Mesothelial cell of epicardium (in vitro differentiated cells): ENCODE results near the gene KRTCAP3. TPM values are rescaled to one million over a fixed set of nuclear protein-coding genes. Genes with fewer than 3 reads are reported as not detected.

Experiments
- DNase-seq, 2 experiments: peaks; one replicate each; pipeline ENCODE4 v3.0.0; 2021; ENCODE audit warnings: low spot score in 2 of 2; ENCODE audit not compliant: unreplicated experiment in 2 of 2
- H3K27ac Mint-ChIP-seq: 2 replicates; pipeline ENCODE4 v1.8.0; 2021; ENCODE audit warnings: mixed read lengths
- H3K27me3 Mint-ChIP-seq: 2 replicates; pipeline ENCODE4 v1.8.0; 2021; ENCODE audit warnings: low read depth, mixed read lengths
- H3K36me3 Mint-ChIP-seq: 2 replicates; pipeline ENCODE4 v1.8.0; 2021; ENCODE audit warnings: mixed read lengths
- H3K4me1 Mint-ChIP-seq: 2 replicates; pipeline ENCODE4 v1.8.0; 2021; ENCODE audit warnings: mixed read lengths
- H3K4me3 Mint-ChIP-seq: 2 replicates; pipeline ENCODE4 v1.8.0; 2021; ENCODE audit warnings: mild to moderate bottlenecking, moderate library complexity, mixed read lengths
- H3K9me3 Mint-ChIP-seq: 2 replicates; pipeline ENCODE4 v1.8.0; 2021; ENCODE audit warnings: mixed read lengths
- total RNA-seq: library from RNA; stranded (reverse); gene quantifications from 3 replicates; pipeline ENCODE4 v1.2.1, GENCODE V29; 2021
- TF ChIP-seq, protein P1 (sequence below): fragments of 200-600 bp; sonication (generic); IDR thresholded peaks from one replicate; pipeline ENCODE4 v1.5.0; 2021; ENCODE audit warnings: antibody characterized with exemption; ENCODE audit not compliant: unreplicated experiment

Gene KRTCAP3
- total RNA-seq, 1 donor from 2014 or later, result 25.5 TPM

DNA sequence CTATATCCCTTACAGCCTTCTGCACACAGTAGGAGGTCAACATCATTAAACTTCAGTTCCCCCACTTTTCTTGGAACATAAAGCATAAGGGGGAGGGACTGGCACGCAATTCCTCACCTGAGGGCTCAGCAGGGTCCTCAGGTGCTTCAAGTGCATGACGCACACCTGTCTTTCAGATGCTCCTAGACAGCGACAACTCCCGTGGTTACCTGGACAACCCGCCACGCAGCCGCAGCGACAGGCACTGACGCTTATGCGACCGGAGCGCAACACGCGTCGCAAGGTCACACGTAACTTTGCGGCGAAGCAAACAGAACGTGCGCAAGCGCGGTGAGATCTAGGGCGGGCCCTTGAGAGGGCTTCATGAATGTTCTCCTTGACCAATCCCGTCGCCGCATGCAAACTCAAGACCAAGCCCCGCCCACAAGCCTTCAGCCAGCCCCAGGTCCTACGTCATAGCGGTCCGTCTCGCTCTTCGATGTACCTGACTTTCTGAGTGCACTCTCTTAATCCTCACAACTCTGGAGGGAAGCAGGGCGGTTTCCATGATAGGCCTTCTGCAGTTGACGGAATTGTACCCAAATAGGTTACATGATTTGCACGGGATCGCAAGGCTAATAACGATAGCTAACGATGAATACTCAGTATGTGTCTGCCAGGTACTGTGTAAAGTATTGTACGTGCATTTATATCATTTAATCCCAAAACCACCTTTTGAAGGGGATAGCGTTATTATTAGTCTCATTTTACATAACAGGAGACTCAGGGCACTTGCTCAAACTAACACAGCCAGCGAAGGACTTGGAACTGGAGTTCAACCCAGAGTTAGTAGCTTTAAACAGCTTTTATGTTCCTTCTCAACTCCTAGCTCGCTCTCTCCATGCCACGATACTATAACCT lies 47.6 kb downstream of the KRTCAP3 start, which contains the start of gene IFT172:
IFT172 (minus strand) TSS at position 246 of the 900 bp plus-strand sequence; CDS start at position 156, 90 bp downstream.
- peak; percentile 97 to 98 for DNase-seq
- peaks cover 13% of the 10 kb centered on the region for H3K27me3 Mint-ChIP-seq
- H3K36me3 Mint-ChIP-seq, result no peaks in the 10 kb centered on the region
- peak within 1 kb of the TSS; percentile 94 for H3K4me3 Mint-ChIP-seq
- H3K9me3 Mint-ChIP-seq, result no peaks in the 10 kb centered on the region
- H3K27ac Mint-ChIP-seq, result peak within 1 kb of the TSS; percentile 95
- TF ChIP-seq, protein P1, sequence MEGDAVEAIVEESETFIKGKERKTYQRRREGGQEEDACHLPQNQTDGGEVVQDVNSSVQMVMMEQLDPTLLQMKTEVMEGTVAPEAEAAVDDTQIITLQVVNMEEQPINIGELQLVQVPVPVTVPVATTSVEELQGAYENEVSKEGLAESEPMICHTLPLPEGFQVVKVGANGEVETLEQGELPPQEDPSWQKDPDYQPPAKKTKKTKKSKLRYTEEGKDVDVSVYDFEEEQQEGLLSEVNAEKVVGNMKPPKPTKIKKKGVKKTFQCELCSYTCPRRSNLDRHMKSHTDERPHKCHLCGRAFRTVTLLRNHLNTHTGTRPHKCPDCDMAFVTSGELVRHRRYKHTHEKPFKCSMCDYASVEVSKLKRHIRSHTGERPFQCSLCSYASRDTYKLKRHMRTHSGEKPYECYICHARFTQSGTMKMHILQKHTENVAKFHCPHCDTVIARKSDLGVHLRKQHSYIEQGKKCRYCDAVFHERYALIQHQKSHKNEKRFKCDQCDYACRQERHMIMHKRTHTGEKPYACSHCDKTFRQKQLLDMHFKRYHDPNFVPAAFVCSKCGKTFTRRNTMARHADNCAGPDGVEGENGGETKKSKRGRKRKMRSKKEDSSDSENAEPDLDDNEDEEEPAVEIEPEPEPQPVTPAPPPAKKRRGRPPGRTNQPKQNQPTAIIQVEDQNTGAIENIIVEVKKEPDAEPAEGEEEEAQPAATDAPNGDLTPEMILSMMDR, result no peak
- H3K4me1 Mint-ChIP-seq, result peaks cover 24% of the 10 kb centered on the region

- H3K9me3 Mint-ChIP-seq, result no peaks in the 10 kb centered on the region
- H3K36me3 Mint-ChIP-seq, result no peaks in the 10 kb centered on the region
- no peak for DNase-seq
- no peak overlapping the region for H3K4me3 Mint-ChIP-seq
- H3K27me3 Mint-ChIP-seq, result peaks cover 37% of the 10 kb centered on the region
- TF ChIP-seq, protein P1, result no peak
- H3K4me1 Mint-ChIP-seq, result peaks cover 30% of the 10 kb centered on the region
- H3K27ac Mint-ChIP-seq, result no peak overlapping the region
Measured at GRCh38 chr2:27492557-27492956, 50.4 kb downstream of the KRTCAP3 start.

DNA sequence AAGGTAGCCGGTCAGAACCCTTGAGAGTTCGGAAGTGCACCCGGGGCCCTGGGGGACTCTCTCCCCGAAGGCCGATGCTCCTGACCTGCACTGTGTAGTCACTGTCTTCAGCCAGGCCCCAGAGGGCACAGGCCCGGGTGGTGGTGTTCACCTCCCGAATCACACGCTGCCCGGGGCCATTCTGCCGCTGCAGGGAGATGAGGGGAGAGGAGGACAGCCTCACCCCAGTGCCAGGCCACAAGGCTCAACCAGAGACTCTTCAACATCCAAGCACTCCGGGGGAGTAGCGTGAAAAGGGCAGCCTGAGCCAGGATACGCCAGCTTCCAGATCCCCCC lies 51.7 kb downstream of the KRTCAP3 start:
- no peak overlapping the region for H3K27ac Mint-ChIP-seq
- H3K4me1 Mint-ChIP-seq, result peaks cover 25% of the 10 kb centered on the region
- no peaks in the 10 kb centered on the region for H3K36me3 Mint-ChIP-seq
- peak overlapping the region; percentile 66 for H3K4me3 Mint-ChIP-seq
- no peaks in the 10 kb centered on the region for H3K9me3 Mint-ChIP-seq
- TF ChIP-seq, protein P1, result no peak
- DNase-seq, result no peak
- peaks cover 50% of the 10 kb centered on the region for H3K27me3 Mint-ChIP-seq

Other genes with a start within 250 kb of the KRTCAP3 start
- gene ATRAID, start 230.3 kb upstream of the KRTCAP3 start, total RNA-seq, result 106 to 112 TPM (median 108 TPM) in 3 replicates
- 67.9 to 73.2 TPM (median 70.4 TPM) in 3 replicates for gene SLC5A6, start 230.1 kb upstream of the KRTCAP3 start, total RNA-seq
- gene CAD, start 225.0 kb upstream of the KRTCAP3 start, total RNA-seq, result 74.4 to 82.5 TPM (median 80.5 TPM) in 3 replicates
- 2.3 to 3.4 TPM (median 3.1 TPM) in 3 replicates for gene SLC30A3, start 179.3 kb upstream of the KRTCAP3 start, total RNA-seq
- 0.18 to 0.27 TPM in 2 of 3 replicates, not detected in the other for gene DNAJC5G, start 166.9 kb upstream of the KRTCAP3 start, total RNA-seq
- gene TRIM54, start 160.0 kb upstream of the KRTCAP3 start, total RNA-seq, result 0.18 to 0.47 TPM (median 0.18 TPM) in 3 replicates
- 3.1 to 5.1 TPM (median 4.4 TPM) in 3 replicates for gene UCN, start 133.9 kb upstream of the KRTCAP3 start, total RNA-seq
- 65.8 to 70.0 TPM (median 68.3 TPM) in 3 replicates for gene MPV17, start 119.3 kb upstream of the KRTCAP3 start, total RNA-seq
- gene GTF3C2, start 85.6 kb upstream of the KRTCAP3 start, total RNA-seq, result 87.5 to 90.1 TPM (median 89.3 TPM) in 3 replicates
- gene EIF2B4, start 72.0 kb upstream of the KRTCAP3 start, total RNA-seq, result 42.2 to 49.0 TPM (median 47.1 TPM) in 3 replicates
- 83.0 to 88.4 TPM (median 88.2 TPM) in 3 replicates for gene SNX17, start 71.8 kb upstream of the KRTCAP3 start, total RNA-seq
- 25.0 to 25.7 TPM (median 25.1 TPM) in 3 replicates for gene ZNF513, start 61.6 kb upstream of the KRTCAP3 start, total RNA-seq
- 60.0 to 63.7 TPM (median 62.4 TPM) in 3 replicates for gene PPM1G, start 32.8 kb upstream of the KRTCAP3 start, total RNA-seq
- 126 to 130 TPM (median 129 TPM) in 3 replicates for gene NRBP1, start 13.8 kb upstream of the KRTCAP3 start, total RNA-seq
- 60.6 to 68.0 TPM (median 63.0 TPM) in 3 replicates for gene IFT172, start 47.4 kb downstream of the KRTCAP3 start, total RNA-seq
- 8.1 to 8.4 TPM (median 8.4 TPM) in 3 replicates for gene FNDC4, start 52.8 kb downstream of the KRTCAP3 start, total RNA-seq
- gene GCKR, start 54.5 kb downstream of the KRTCAP3 start, total RNA-seq, result not detected in 3 replicates
- gene ZNF512, start 140.7 kb downstream of the KRTCAP3 start, total RNA-seq, result 65.6 to 75.1 TPM (median 72.8 TPM) in 3 replicates
- gene CCDC121, start 186.6 kb downstream of the KRTCAP3 start, total RNA-seq, result 4.6 to 5.2 TPM (median 4.9 TPM) in 3 replicates
- 32.4 to 36.7 TPM (median 36.3 TPM) in 3 replicates for gene GPN1, start 186.7 kb downstream of the KRTCAP3 start, total RNA-seq
- 40.6 to 42.6 TPM (median 41.2 TPM) in 3 replicates for gene SUPT7L, start 221.2 kb downstream of the KRTCAP3 start, total RNA-seq
- gene SLC4A1AP, start 221.5 kb downstream of the KRTCAP3 start, total RNA-seq, result 18.8 to 20.0 TPM (median 19.1 TPM) in 3 replicates